Stimulated activated CD4-positive, alpha-beta T cell treated with anti-CD3 and anti-CD28 coated beads, Interleukin-1b, Interleukin-23, amount 100 ng/mL, for 1 hour (primary cell): Measurements from ENCODE around the gene SYTL2.
"Not testable (repeated sequence)": the region's sequence is repeated elsewhere in the genome, so short reads cannot be mapped to it uniquely, and the experiment has no call there.

Experiments
- DNase-seq, 2 donors: peaks; one replicate each; pipeline ENCODE4 v3.0.0-alpha.2; 2020; ENCODE audit warnings: low read depth in 2 of 2

Gene SYTL2

DNA sequence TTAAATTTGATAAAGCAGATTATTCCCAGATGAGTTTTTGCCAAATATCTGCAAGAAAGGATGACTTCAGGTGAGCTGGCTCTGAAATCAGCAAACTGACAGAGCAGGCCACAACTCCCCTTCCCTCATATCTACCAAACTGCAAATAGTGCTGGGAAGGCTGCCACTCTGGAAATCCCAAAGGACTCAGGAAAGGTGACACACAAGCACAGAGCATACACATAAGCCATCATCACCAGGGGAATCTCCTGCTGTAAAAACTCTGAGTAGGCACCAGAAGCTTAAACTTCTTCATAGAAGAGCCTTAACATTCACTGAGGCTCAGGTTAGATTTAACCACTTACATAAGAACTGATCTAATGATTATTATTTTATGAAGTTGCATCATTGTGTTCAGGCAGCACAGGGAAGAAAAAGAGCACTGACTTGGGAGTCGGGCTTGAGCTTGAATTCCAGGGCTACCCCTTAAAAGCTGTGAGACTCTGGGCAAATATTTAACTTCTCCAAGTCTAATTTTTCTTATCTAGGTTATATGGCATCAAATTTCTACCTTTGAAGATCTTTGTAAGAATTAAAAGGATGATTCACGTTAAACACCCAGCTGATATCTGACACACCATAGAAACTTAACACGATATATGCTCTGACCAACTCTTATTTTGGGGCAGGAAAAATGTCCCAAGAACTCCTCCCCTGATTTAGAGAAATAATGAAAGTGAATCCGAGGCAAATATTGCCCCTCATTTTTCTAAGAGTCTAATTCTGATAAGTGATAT, 15.0 kb downstream of the SYTL2 start:
- no peak for DNase-seq

DNA sequence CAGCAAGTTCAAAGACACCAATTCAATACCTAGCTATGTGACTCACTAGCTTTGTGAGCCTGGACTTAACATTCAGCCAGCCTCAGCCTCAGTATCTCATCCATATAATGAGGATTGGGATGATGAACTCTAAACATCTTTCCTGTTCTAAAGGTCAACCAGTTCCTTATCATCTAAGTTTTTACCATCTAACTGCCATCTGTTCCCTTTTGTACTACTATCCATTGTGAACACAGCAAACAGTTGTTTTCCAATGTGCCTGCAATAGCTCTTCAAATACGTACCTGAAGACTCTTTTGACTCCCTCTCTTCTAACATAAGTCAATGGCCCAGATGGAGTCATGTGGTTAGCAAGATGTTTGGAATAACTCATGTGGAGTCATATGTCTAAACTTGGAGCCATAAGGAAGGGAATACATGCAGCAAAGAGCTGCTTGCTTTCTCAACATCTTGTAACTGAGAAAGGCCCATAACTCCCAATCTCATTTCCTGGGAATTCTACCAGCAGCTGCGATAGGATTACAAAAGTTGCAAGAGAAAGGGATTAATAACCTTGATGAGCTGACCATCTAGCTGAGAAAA, 19.4 kb downstream of the SYTL2 start:
- DNase-seq = no peak

DNA sequence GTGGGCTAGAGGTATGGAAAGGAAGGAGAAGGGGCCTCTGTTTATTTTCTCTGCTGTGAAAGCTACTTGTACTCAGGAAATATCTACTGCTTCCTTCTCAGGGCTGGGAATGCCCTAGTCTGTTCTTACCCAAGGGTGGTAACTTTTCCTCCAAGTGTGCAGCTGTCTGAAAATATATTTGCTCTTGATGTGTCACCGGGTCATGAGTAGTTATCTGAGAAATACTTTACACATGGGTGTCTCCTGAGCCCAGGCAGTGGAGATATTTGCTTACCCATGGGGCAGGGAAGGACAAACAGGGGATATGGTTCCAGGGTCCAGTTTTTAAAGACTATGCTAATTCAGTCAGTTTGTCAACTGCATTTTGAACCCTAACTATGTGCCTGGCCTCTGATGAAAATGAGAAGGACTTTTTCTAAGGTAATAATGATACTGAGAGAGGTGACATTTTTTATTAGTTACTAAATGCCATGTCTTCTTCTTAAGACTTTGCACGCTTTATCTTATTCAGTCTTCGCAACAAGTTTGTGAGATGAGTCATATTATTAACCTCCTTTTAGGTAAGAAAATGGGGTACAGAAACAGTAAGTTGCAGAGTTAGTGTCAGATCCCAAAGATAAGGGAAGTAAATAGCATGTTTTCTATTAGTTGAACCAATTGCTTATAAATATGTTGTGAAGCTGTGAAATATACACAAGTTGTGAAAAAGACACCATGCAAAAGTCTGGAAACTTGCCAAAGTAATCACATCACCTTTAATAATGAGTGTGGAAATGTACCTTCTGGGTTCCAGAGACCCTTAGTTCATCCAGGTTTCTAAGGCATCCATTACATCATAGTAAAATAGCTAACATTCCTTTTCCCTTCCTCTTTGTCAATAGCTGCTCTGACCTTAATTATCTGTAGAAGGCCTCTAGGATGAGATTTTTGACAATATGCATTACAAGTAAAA, 22.9 kb downstream of the SYTL2 start:
- DNase-seq = no peak

DNA sequence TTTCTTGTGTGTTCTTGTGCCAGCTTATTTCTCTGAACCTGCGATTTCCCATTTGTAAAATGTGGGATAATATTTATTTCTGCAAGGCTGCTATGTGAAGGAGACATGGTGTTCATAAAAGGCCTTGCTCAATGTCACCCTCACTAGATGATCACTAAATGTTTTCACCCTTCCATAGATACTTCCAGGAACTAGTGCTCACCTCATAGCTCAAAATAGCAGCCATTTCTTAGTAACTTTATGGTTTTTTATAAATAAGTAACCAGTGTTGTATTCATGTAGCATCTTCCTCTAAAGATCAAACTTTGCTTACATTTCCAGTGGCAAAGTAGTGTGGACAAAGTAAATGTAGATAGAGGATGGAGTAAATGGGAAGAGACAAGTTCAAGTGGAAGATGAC, 23.8 kb downstream of the SYTL2 start:
- no peak for DNase-seq

DNA sequence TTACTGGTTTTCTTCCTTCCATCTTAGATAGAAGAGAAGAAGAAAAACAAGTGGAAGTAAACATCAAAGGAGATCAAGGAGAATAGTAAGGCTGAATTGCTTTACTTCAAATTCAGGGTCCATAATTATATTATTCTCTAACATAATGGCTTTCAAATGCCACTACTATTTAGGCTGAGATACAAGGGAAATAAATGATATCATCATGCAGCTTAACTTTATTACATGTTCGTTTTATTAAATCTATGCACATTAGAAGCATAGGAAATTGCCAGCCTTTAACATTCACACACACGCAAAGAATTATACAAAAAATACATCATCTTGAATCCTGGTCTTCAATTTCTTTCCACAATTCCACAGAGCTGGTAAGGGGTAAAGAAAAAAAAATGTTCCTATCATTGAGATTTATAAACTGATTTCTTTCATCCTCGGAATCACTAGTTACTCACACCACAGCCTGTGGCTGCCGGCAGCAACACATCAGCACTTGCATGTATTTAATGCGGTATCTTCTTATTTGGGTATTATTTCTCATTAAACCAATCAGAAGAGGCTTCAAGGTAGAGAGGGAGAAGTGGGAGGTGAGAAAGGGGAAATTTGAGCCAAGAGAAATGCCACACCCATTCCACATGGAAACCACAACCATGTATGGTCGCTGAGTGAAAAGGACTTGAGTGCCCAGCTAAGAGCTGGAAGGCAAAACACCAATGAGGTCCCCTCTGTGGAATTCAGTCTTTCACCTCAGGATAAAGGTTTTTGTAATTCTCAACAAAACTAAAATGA, 26.3 kb downstream of the SYTL2 start:
- DNase-seq = no peak

DNA sequence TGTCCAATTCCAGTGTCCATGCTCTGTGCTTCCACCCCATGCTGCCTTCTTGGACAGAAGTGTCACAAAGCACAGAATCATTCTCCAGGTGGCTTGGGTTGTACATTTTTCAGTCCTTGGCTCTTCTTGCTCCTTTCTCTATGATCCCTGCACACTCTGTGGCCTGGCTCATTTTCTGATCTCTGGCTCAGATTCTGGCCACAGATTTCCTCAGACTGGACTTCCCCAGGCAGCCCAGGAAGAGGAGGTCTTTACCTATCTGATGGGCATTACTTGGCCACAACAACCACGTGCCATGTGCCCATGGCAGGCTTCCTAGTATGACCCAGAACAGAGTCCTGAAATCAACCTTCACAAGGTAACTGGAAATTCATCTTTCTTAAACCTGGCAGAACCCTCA, 27.2 kb downstream of the SYTL2 start:
- DNase-seq = no peak

DNA sequence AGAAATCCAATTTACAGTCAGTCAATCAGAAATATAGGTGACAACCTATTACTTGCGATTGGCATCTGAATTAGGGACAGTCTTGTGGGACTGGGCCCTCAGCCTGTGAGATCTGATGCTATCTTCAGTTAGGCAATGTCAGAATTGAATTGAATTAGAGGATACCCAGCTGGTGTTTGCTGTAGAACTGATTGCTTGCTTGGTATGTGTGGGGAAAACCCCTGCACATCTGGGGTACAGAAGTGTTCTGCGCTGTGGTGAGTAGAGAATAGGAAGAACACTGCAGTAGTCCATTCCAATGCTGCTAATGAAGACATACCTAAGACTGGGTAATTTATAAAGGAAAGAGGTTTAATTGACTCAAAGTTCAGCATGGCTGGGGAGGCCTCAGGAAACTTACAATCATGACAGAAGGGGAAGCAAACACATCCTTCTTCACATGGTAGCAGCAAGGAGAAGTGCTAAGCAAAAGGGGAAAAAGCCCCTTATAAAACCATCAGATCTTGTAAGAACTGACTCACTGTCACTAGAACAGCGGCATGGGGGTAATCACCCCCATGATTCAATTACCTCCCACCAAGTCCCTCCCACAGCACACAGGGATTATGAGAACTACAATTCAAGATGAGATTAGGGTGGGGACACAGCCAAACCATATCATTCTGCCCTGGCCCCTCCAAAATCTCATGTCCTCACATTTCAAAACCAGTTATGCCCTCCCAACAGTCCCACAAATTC, 30.0 kb downstream of the SYTL2 start:
- DNase-seq = not testable (repeated sequence)

DNA sequence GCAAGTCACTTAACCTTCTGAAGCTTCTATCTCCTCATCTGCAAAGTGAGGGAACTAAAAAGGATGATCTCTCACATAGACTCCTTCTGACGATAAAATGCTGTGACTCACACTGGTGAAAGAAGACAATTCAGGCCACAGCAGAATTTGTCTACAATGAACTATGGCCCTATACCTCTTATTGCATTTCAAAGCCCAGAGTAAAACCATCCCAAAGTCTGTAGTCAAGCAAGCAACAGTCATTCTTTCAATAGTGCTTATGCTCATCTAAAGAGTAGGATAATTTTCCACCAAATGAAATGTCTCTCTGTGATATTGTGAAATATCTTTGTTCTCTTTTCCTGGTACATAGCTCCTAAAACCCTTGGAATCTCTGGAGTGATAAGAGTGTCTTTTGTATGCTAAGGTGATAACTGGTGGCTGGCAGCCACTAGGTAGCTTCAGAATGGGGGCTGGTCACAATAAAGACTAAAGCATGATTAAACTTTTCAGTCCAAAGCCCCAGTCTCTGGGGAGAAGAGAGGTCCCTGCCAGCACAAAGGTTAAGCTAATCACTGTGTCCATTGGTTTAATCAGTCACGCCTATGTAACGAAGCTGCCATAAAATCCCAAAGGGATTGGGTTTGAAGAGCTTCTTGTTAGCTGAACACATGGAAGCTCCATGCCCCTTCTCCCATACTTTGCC, 30.8 kb downstream of the SYTL2 start:
- DNase-seq = no peak

DNA sequence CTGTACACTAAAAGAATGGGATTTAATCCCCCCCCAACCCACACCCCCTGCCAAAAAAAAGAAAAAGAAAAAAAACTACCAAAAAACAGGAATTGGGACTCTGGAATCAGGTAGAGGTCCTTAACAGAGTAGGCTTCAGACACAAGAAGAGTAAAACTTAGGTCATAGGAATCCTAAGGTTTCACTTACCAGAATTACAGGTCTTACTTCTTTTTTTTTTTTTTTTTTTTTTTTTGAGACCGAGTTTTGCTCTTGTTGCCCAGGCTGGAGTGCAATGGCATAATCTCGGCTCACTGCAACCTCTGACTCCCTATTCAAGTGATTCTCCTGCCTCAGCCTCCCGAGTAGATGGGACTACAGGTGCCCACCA, 33.4 kb downstream of the SYTL2 start:
- DNase-seq = not testable (repeated sequence)

DNA sequence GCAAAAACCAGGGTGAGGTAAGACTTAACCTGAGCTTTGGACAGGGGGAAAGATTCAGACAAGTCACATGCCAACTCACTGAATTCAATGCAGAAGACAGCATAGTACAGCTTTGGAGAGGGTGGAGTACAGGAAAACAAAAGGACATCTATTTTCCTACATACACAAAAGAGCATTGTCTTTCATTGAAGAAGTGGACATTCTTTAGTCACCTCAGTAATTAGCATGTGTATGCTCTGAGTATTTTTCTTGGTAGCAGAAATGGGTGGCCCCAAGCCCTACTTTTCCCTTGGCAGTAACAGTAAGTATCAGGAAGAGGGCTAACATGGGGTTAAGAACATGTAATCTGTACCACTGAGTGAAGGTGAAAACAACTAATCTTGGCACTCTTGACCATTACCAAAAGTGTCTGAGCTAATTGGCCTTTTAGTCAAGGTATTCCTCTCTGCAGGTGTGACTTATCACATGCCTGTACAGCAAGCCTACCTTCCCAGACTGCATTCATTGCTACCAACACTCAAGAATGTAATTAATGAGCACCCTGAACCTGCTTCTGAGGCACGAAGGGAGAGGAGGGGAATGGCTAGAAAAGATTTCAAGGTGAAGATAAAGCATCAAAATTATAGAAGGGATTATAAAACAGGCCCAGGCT, 33.9 kb downstream of the SYTL2 start:
- DNase-seq = no peak

DNA sequence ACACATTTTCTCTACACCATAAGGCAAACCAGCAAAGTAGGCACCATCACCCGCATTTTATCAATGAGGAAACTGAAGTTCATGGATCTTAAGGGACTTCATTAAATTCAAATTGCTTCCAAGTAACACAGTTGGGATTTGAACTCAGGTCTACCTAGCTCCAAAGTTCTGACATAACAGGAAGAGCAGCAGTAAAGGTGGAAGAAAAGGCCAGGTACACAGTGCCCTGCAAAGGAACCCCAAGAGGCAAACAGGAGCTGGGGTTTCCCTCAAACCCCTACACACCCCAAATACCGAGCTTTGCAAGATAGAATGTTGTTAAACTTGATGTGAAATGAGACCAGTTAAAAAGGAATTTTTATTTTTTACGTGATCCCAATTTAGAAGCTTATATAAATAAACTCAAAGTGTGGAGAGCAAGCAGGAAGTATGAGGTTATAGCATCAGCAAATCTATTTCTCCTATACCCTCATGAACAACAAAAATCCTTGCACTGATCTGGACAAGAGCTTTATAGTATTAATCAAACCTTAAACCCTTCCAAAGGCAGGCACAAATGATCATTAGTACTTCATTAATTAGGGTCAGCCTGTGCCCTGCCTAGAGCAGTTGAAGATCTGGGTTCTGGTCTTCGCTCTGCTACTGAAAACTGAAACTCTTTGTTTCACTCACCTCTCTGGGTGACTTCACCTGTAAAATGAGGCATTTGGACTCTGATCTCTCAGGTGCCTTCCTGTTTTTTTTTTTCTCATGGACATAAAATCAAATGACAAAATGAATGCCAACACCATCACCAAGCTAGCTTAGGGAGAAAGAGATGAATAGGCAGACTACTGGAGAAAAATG, 36.5 kb downstream of the SYTL2 start:
- no peak for DNase-seq

DNA sequence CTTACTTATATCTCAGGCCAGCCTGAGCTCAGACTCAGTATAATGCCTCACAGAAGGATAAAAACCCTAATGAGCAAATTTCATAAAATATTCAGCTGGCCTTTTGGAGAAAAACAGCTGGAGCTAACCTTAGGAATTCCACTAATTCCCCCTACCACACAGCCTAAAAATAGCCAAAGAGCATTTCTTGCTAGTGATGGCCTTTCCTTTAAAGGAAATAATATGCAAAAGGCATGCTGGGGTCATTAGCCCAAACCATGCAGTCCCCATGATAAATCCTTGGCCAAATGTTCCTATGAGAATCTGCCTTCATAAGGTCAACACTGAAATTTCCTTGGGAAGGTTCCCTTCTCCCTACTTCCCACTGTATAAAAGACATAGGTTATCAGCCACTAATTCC, 38.2 kb downstream of the SYTL2 start:
- no peak for DNase-seq

DNA sequence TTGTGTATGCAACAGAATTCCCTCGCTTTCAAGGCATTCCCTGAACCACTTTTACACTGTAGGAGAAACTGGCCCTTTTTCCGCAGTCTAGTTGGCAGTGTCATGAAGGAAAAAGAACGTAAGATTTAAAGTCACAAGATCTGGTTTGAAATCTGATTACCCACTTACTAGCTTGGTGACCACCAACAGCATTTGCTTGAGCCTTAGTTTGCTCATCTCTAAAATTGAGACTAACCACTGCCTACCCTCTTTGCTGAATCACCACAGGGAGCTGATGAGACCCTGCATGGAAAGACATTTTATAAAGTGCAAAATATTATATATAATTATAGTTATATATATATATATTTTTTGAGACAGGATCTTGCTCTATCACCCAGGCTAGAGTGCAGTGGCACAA, 39.4 kb downstream of the SYTL2 start:
- no peak for DNase-seq

DNA sequence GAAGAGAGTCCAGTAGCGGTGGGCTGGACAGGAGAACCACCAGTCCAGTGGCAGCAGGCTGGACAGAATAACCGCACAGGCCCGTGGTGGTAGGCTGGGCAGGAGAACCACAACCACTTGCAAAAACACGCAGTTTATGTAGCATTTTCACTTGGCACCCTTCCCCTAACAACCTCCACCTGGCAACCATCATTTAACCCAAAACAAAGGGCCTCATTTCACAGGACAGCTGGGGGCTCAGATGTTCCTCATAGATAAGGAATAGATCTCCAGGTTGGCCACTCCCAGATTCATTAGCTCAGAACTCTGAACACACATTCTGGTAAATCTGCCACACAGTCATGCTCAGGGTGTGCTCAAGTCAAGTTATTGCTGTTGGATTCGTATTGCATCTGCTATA, 41.2 kb downstream of the SYTL2 start:
- no peak for DNase-seq

DNA sequence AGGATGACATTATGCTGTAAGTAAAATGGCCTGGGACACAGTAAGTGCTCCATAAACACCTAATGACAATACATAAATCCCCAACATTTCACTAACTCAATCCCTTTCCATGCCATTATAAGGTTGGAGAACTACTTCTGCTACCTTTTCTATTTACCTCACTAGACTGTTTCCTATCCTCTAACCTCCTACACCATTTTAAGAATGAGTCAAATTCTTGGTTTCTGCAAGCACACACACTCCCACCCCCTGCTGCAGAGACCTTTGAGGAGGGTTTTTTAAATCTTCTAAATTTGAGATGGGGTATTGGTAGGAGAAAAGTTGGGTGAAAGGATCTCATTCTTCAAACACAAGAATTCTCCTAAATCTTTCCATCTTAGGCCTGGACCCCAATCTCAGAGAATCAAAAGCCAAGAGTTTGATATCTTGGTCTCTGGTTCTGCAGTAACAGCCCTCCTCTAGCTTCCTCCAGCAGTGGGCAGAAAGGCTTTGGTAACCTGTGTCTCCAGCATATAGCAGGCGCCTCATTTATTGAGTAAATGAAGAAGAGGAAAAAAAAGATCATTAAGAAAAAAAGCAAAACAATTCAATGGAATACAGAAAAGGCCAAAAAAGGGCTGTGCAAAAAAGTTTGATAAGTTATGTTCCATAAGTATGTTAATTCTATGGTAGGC, 42.3 kb downstream of the SYTL2 start:
- DNase-seq = no peak

DNA sequence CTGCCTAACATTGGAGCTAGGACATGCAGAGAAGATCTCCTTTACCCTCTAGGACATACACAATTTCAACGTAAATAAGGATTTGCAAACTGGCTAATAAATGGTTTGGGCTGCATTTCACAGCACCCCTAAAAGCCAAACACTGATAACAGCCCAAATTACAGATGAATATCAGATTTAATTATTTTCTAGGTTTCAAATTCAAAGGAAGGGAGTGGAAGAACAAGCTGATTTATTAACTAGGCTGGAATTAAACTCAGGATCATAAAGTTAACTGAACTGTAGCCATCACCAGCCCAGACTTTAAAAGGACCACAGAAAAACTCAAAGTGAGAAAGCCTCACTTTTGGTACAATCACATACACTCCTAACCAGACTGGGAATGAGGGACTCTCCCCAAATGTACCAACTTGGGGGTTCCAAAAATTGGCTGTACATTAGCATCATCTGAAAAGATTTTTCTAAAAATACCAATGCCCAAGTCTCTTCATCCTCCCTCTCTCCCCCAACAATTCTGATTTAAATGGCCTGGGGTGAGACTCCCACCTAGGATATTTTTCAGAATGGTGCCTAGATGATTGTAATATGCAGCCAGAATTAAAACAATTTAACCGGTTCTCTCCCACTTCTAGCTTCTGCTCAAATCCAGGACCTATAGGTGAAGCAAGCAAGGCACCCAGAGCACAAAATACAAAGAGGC, 43.5 kb downstream of the SYTL2 start:
- no peak for DNase-seq

DNA sequence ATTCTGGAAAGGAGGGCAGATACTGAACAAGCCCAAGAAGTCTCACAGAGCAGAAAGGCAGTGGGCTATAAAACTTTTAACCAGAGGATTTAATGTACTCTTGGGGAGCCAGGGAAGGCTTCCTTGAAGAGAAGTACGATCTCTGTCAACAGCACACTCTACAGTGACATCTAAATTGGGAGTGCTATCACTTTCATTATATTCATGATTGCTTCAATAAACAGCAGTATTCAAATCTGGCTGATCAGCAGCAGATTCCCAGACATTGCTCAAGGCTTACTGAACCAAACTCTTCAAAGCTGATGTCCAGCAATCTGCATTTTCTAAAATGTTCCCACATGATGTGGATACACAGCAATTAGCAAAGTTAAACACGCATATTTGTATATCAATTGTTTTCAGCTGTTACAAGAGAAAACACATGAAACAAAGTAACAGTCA, 44.2 kb downstream of the SYTL2 start:
- DNase-seq = no peak

DNA sequence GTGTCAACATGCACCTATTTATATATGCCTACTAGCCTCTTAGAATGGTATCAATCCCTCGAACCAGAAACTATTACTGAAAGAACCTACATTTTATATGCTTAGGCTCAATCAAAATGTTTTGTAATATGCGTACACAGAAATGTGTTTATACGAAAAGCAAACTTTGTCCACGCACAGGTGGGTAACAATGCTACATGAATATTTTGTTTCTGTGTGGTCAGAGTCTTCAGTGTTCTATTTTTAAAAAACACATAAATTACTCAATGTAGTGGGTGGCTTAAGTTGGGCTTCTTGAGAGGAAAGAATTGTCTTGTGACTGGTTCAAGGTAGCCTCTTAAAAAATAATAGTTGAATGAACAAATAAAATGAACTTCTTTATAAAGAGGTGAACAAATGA, 46.1 kb downstream of the SYTL2 start:
- no peak for DNase-seq
